HG03097 (cell line): ENCODE measurements around the gene BATF3.

Experiments used
- ATAC-seq: cut with Tn5 transposase; IDR thresholded peaks from one replicate; pipeline ENCODE4 v1.9.1; 2021; ENCODE audit not compliant: unreplicated experiment, low FRiP score

Gene BATF3

GRCh38 chr1:212638492-212639151 is 61.0 kb downstream of the BATF3 start:
- ATAC-seq: no peak

GRCh38 chr1:212637902-212638301 is 61.7 kb downstream of the BATF3 start:
- ATAC-seq: no peak
